Pancreas (tissue), 10 donors: Measurements from ENCODE around the gene S100A11. TPM values are rescaled to one million over a fixed set of nuclear protein-coding genes. Genes with fewer than 3 reads are reported as not detected.

Source experiments
- ATAC-seq, 4 donors: fragments of 200-7000 bp; cut with Tn5 transposase; one replicate each; pipeline versions ENCODE4 v1.8.0 to v1.9.1; 2020; ENCODE audit warnings: mild to moderate bottlenecking in 4 of 4, moderate library complexity in 4 of 4
- DNase-seq, 6 donors: peaks; one replicate each; pipeline ENCODE4 v3.0.0-alpha.2; 2020
- FAIRE-seq: peaks from 2 replicates; lab custom pipeline; 2012; peaks lifted over from hg19 to GRCh38; lab: Jason Lieb, UNC
- H3K27ac ChIP-seq, 4 donors: fragments of 200-600 bp; sonication (generic); 1 replicate in 3 of 4; 2 replicates in 1 of 4; pipeline versions ENCODE4 v1.5.0 to v1.8.0; 2020
- H3K27me3 ChIP-seq, 4 donors: fragments of 200-600 bp; one replicate each; pipeline ENCODE4 v1.8.0; 2021
- H3K36me3 ChIP-seq, 3 donors: fragments of 200-600 bp; sonication (generic) in 1 of 3; one replicate each; pipeline versions ENCODE4 v1.5.0 to v1.8.0; 2020 to 2021
- H3K4me1 ChIP-seq, 3 donors: fragments of 200-600 bp; one replicate each; pipeline ENCODE4 v1.8.0; 2021
- H3K4me3 ChIP-seq, 4 donors: fragments of 200-600 bp; sonication (generic) in 2 of 4; one replicate each; pipeline versions ENCODE4 v1.5.0 to v1.8.0; 2020 to 2021
- H3K9me3 ChIP-seq, 4 donors: fragments of 200-600 bp; one replicate each; pipeline ENCODE4 v1.8.0; 2021
- WGBS, 2 donors: extraction: QIAGEN DNeasy Blood & Tissue Kit; methylation state at CpG; one replicate each; pipeline ENCODE4 v1.1.7; 2013; 5-methylcytosine and 5-hydroxymethylcytosine counted together
- intact Hi-C, 3 donors: fragments of 100-400 bp; cut with DNase I; formaldehyde crosslinking; loops; one replicate each; pipeline versions ENCODE4 v1.11.1 to v1.14.2; 2022
- polyA plus RNA-seq, 2 donors: library from polyadenylated mRNA; stranded (reverse); fragments of 200-250 nt; gene quantifications; one replicate each; pipeline ENCODE4 v1.2.3, GENCODE V29; 2013
- total RNA-seq, 6 donors: library from RNA; stranded (reverse); fragmentation: NEBNext Ultra II Directional in 4 of 6; extraction: Animal tissue kit (Norgen Biotek cat#: 25700) in 4 of 6; gene quantifications; one replicate each; pipeline versions ENCODE4 v1.2.1 to v1.2.4, GENCODE V29; 2021 to 2023
- TF ChIP-seq, protein P1 (sequence below), 4 donors: fragments of 200-600 bp; sonication (generic) in 3 of 4; IDR thresholded peaks; one replicate each; pipeline versions ENCODE4 v1.5.0 to v1.8.0; 2021; ENCODE audit warnings: antibody characterized with exemption in 4 of 4
- donor health status: healthy with polysubstance abuse.
- donor health status: DM: no; HTN: no; CAD: no; lungs with moderate emphysema.
- donor health status: DM: no; HTN: no; CAD: no.
- donor health status: control.
- donor health status: control.
- donor health status: Bipolar disorder and iron deficiency.
- donor health status: DM: yes; HTN: yes; CAD: no.
- donor health status: DM: no; HTN: no; CAD: no.
- donor health status: DM: no; HTN: no; CAD: no.
- donor health status: DM: yes; HTN: yes; CAD: no.

Gene S100A11
- total and polyA plus RNA-seq, 8 donors: 23.6 to 433 (median 132) TPM

DNA sequence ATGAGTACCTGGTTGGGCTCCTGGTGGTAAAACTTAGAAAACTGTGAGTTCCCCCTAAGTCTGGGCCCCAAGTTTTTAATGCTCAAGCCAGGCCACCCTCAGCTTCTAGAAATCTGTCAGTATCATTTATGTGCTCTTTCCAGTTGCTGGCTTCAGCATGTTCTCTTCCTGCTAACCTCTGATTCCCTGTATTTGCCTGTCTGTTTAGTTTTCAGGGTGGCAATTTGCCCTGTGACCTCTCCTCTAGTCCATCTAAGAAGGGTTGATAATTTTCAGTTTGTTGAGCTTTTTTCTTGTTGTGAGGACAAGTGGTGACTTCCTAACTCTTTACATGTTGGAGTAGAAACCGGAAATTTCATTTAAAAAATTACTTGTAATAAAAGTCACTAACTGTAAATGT is 27.1 kb downstream of the S100A11 start:
- H3K4me1 ChIP-seq: no peaks in the 10 kb centered on the region
- intact Hi-C loops: no loop called here
- DNase-seq (no peak), ATAC-seq (no peak), FAIRE-seq (no peak)
- WGBS, 2 donors: 66 to 85% methylated on average over 1 of the region's 1 CpG
- H3K4me3 ChIP-seq: no peak overlapping the region
- TF ChIP-seq, protein P1, sequence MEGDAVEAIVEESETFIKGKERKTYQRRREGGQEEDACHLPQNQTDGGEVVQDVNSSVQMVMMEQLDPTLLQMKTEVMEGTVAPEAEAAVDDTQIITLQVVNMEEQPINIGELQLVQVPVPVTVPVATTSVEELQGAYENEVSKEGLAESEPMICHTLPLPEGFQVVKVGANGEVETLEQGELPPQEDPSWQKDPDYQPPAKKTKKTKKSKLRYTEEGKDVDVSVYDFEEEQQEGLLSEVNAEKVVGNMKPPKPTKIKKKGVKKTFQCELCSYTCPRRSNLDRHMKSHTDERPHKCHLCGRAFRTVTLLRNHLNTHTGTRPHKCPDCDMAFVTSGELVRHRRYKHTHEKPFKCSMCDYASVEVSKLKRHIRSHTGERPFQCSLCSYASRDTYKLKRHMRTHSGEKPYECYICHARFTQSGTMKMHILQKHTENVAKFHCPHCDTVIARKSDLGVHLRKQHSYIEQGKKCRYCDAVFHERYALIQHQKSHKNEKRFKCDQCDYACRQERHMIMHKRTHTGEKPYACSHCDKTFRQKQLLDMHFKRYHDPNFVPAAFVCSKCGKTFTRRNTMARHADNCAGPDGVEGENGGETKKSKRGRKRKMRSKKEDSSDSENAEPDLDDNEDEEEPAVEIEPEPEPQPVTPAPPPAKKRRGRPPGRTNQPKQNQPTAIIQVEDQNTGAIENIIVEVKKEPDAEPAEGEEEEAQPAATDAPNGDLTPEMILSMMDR (IDR thresholded peaks at IDR 0.05): no peak
- H3K36me3 ChIP-seq: no peaks in the 10 kb centered on the region
- H3K27me3 ChIP-seq: peaks cover 0 to 4% (median 0%) of the 10 kb centered on the region in 4 donors
- H3K27ac ChIP-seq: no peak overlapping the region
- no peaks in the 10 kb centered on the region for H3K9me3 ChIP-seq

DNA sequence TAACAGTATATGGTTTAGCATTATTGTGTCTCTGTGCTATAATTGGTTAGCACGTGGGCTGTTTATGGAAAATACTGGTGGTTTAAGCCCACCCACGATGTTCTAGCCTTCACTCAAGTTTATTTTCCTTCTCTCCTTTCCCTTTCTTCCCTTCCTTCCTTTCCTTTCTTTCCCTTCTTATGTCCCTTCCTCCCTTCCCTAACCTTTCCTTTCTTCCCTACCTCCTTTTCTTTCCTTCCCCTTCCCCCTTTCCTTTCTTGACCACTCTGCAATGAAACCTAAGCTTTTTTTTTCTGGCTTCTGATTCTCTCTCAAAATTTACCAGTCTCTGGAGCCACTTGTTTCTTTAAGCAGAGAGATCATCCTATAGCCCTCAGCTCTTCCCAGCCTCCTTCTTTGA is 29.8 kb downstream of the S100A11 start:
- intact Hi-C loops: no loop called here
- no peak for FAIRE-seq
- Histone ChIP-seq H3K4me1 (no peaks in the 10 kb centered on the region), H3K27ac (no peak overlapping the region), H3K4me3 (no peak overlapping the region), H3K27me3 (peaks cover 0 to 4% (median 0%) of the 10 kb centered on the region in 4 donors), H3K9me3 (no peaks in the 10 kb centered on the region), H3K36me3 (no peaks in the 10 kb centered on the region)
- TF ChIP-seq, protein P1 (IDR thresholded peaks at IDR 0.05): no peak
- ATAC-seq: no peak
- DNase-seq: no peak
- WGBS, 2 donors: 58% methylated on average over 2 of the region's 2 CpGs

DNA sequence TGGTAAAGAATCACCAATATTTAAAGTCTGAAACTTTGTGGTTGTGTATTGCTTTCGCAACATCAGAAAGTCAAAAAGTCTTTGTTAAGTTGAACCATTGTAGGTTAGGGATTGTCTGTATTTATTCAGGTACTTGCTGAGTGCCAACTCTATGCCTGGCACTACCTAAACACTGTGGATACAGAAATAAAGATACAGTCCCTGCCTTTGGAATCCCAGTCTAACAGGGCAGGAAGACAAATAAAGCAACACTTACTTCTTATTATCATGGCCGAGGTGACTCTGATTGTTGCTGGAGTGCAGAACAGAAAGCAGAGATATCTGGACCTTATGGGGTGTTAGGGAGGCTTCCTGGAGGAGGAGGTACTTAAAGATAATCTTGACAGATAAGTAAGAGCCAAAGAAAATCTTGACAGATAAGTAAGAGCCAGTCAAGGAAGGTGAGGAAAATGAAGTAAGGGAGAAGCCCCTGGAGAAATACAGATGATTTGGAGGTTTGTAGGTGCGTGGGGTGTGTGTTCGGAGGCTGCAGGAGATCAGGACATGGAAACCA is 31.4 kb downstream of the S100A11 start:
- DNase-seq (no peak), ATAC-seq (no peak), FAIRE-seq (no peak)
- intact Hi-C loops: no loop called here
- H3K27ac ChIP-seq: no peak overlapping the region
- peaks cover 0 to 2% (median 0%) of the 10 kb centered on the region in 3 donors for H3K4me1 ChIP-seq
- no peaks in the 10 kb centered on the region for H3K9me3 ChIP-seq
- TF ChIP-seq, protein P1 (IDR thresholded peaks at IDR 0.05): no peak
- H3K27me3 ChIP-seq: peaks cover 0 to 4% (median 0%) of the 10 kb centered on the region in 4 donors
- no peaks in the 10 kb centered on the region for H3K36me3 ChIP-seq
- 48 to 52% methylated on average over 4 of the region's 4 CpGs for WGBS, 2 donors
- H3K4me3 ChIP-seq: no peak overlapping the region

DNA sequence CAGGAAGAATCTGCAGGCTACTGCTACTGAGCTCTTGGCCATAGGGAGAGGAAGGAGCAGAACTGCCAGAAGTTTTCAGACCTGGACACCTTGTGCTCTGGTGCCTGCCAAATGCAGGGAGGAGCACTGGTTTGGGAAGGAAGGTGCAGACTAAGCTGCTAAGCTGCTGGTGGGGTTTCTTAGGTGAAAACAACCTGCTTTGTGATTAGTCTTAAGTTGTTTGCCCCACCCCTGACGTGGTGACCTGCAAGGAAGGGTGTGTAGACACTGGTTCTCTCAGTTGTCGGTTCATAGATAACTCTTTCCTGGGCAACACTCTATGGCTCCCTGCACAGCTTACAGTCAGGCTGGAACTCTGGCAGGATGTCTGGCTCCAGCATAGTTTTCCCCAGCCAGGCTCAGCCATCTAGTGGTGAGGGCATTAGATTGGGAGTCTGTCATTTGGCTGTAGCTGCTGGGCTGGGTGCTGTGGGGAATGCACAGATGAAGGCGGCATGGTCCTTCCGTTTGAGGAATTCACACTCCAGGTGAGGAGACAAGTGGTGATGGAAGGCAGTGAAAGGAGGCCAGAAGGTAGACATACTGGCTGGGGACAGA is 32.9 kb downstream of the S100A11 start:
- TF ChIP-seq, protein P1 (IDR thresholded peaks at IDR 0.05): no peak
- 56 to 57% methylated on average over 4 of the region's 4 CpGs for WGBS, 2 donors
- Histone ChIP-seq H3K9me3 (no peaks in the 10 kb centered on the region), H3K4me3 (no peak overlapping the region), H3K27me3 (peaks cover 0 to 4% (median 0%) of the 10 kb centered on the region in 4 donors), H3K36me3 (no peaks in the 10 kb centered on the region), H3K4me1 (peaks cover 0 to 2% (median 0%) of the 10 kb centered on the region in 3 donors), H3K27ac (no peak overlapping the region)
- ATAC-seq (no peak), DNase-seq (no peak), FAIRE-seq (no peak)
- intact Hi-C loops: loop anchor here in 1 of 3 donors (5.0 kb wide), 1 partner anchor 37 kb away; no protein-coding TSS in a partner anchor

DNA sequence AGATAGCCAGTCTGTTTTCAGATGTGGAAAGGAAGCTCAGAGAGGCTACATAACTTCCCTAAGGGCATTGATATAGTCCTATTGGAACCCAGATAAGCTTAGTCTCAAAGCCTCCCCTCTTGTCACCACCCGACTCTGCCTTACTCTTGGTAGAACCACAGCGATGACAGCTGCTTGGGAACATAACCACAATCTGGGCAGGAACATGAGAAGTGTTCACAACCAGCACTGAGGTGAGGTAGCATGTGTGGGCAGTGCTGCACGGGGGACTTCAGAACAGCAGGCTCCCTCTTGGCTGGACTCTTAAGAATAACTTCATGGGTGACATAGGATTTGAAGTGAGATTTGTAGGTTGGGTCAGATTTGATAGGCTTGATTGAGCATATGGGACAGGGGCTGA is 33.8 kb downstream of the S100A11 start:
- Histone ChIP-seq H3K36me3 (no peaks in the 10 kb centered on the region), H3K27me3 (peaks cover 0 to 4% (median 0%) of the 10 kb centered on the region in 4 donors), H3K27ac (no peak overlapping the region), H3K4me1 (peaks cover 0 to 2% (median 0%) of the 10 kb centered on the region in 3 donors), H3K4me3 (no peak overlapping the region), H3K9me3 (no peaks in the 10 kb centered on the region)
- FAIRE-seq: no peak
- 53 to 72% methylated on average over 3 of the region's 3 CpGs for WGBS, 2 donors
- no peak for ATAC-seq
- intact Hi-C loops: loop anchor here in 1 of 3 donors (5.0 kb wide), 1 partner anchor 36 kb away; no protein-coding TSS in a partner anchor
- DNase-seq: no peak
- TF ChIP-seq, protein P1 (IDR thresholded peaks at IDR 0.05): no peak
